ELF-1 (cell line): ENCODE results near the gene MICALL2.

Experiments used
- DNase-seq: peaks from one replicate; pipeline ENCODE4 v3.0.0-alpha.2; 2016; ENCODE audit warnings: low read depth, low spot score

Gene MICALL2

DNA sequence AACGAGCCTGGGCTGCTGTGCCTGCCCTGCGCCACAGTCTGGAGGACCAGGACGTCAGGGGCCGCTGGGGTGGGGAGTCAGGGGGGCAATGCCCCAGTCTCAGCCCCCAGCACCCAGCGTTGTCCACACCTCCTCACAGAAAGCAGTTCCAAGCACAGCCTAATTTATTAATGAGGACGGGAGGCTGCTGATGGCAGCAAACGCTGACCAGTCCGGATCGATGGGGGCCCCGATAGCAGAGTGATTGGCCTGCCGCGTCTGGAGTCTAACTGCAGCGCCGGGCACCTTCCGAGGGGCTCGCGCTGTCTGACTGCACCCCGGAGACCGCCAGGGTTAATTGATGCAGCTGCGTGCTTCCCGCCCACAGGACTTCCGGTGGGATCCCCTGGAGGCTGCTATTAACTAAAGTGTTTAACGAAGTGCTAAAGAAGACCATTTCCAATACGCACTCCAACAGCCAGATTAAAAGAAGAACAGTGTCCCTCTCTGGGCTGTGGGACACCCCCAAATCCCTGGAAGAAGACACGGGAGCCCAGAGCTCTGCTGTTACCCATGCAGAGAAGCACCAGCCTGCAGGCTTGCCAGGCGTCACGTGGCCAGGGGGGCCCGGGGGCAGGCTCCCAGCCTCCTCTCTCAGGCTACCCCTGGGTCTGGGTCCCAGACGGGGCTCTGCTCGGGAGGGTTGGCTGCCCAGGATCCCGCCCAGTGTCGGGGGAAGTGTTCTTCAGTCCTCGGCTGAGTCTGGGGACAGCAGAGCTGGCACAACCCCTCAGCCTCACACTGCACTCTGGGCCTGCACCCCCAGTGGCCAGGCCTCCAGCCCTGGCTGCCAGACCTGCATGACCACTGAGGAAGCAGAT is 63.8 kb downstream of the MICALL2 start:
- no peak for DNase-seq

DNA sequence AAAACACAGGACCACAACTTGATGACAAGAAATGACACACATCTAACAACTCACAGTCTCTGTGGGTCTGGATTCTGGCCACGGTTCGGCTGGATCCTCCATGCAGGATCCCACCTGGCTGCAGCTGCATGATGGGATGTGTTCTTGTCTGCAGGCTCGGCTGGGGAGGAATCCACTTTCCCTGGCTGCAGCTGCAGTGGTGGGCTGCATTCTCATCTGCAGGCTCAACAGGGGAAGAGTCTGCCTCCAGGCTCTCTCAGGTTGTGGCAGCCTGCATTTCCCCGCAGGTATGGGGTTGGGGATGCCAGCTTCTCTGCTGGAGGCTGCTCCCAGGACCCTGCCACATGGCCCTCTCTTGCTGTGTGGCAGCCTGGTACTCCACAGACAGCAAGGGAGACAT is 64.9 kb downstream of the MICALL2 start:
- DNase-seq, result no peak

DNA sequence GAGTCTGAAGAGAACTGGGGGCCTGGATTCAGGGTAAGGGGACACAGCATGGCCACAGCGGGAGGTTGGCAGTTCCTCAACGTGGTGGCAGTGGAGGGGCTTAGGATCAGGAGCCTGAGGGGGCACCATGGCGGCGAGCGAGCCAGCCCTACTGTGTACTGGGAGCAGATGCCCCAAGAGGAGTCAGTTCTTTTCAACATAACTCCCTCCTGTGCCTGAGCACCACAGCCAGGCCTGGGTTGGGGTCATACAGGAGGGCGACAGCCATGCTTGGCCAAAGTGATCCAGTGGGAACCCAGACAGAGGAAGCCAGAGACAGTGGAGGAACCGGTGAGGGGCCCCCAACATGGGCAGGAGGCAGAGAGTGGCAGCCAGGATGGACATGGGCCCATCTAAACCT is 65.8 kb downstream of the MICALL2 start:
- no peak for DNase-seq

DNA sequence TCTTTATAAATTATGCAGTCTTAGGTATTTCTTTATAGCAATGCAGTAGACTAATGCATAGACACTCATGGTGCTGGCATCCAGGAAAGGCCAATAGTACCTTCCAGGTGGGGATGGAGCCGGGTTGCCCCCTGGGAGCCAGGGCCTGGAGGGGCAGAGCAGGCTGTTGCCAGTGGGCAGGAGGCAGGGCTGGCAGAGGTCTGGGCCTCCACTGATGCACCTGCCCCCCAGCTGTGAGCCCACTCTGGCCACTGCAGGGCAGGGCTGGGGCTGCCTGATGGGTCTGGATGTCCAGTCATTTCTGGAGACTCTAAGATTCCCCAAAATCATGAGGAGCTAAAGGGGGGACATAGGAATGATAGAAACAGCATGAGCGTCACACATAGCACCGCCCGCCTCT is 66.7 kb downstream of the MICALL2 start:
- no peak for DNase-seq

DNA sequence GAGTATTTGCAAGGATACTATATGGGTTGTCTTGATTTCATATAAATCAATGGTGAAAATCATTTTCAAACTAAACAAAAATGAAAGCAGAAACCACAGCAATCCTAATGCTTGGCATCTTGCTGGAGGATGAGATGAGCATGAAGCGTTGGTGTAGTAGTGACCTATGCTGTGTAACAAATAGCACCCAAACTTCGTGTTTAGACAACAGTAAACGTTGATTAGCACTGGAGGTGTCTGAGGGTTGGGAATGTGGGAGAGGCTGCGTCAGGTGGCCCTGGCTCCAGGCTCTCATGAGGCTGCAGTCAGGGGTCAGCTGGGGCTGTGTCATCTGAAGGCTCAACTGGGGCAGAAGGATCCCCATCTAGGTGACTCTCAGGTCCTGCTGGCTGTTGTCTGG is 67.8 kb downstream of the MICALL2 start:
- DNase-seq, result no peak

DNA sequence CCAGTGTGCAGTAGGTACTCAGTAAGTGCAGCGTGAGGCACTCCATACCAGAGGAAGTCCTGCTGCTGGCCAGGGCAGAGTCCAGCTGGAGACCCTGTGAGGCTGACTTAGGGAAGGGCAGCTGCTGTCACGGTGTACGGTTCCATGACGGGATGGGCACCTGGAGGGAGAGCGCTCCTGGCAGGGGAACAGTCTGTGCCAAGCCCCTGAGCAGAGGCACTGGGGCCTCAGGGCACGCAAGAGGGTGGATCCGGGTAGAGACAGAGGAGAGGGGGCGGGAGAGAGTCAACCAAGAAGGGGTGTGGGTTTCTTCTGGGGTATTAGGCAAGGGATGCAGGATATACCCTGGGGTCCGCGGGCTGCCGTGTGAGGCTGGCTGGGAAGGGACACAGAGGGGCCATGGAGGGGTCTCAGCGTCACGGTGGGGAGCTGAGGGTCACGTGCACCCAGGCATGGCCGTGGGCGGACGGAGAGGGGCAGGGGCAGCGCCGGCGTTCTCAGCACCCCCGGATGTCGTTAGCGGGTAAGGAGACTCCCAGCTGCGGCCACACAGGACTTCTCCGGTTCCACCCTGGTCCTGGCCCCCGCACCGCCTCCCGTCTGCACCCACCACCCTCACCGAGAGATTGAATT is 70.5 kb downstream of the MICALL2 start:
- DNase-seq, result no peak

DNA sequence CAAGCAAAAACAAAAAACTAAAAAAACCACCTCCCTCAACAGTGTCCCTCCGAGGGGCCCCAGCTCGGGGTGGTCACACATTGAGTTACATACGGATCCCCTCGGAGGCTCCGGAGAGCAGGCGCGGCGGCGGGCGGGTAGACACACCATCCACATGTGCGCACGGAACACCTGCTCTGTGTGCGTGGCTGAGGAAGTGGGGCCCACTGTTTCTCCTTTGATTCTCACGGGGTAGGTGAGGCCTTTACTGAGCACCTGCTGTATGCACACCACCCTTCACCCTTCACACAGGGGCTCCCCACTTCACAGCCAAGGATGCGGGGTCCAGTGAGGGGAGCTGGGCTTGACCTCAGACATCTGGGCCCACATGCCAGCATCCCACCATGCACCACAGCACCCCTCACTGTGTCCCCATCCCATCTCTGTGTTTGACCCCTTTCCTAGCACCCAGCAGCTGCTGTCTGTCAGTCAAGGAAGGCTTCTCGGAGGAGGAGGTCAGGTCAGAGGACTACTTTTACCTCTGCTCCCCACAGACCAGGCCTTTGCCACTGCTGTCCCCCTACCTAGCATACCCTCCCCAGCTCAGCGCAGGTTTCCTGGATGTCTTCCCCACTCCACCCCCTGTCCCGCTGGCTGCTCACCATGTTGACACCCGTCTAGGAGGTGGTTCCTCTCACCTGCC is 71.1 kb downstream of the MICALL2 start:
- DNase-seq, result no peak

DNA sequence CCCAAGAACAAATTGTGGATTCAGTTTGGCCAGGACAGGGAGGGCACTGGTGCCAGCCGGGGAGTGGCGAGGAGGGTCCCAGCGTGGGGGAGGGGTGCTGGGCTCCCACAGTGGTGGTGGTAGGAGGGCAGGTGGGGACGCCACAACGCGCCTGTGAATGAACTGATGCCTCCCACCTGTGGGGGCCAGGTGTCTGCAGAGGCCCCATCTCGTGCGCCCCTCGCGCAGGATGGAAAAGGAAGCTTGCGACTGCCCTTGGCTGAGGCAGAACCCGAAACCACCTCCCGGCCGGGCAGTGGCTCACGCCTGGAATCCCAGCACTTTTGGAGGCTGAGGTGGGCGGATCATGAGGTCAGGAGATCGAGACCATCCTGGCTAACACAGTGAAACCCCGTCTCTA is 72.0 kb downstream of the MICALL2 start:
- DNase-seq, result no peak

DNA sequence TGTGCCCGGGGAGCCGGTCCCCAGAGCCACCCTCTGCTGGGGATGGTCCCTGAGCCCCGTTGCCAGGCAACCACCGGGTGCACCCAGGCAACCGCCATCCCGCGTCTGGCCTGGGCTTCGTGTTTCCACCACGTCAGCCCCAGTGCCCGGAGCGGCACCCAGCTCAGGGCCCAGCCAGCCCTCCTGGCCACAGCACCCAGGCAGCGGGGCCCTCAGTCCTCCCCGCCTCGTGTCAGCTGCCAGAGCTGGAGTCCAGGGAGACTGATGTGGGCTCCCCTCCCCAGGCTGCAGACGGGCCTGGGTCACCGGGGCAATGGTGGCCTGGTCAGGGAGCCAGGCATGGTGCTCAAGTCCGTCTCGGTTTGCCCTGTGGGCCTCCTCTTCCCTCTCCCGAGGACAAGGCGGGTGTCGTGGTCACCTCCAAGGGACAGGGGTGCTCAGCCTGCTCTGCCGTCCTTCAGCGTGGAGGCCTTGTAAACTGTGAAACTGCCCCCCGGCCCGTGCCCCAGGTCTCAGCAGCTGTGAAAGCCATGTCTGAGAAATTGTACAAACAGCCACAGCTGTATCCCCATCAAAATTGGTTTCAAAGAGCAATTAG is 72.5 kb downstream of the MICALL2 start:
- DNase-seq, result no peak

DNA sequence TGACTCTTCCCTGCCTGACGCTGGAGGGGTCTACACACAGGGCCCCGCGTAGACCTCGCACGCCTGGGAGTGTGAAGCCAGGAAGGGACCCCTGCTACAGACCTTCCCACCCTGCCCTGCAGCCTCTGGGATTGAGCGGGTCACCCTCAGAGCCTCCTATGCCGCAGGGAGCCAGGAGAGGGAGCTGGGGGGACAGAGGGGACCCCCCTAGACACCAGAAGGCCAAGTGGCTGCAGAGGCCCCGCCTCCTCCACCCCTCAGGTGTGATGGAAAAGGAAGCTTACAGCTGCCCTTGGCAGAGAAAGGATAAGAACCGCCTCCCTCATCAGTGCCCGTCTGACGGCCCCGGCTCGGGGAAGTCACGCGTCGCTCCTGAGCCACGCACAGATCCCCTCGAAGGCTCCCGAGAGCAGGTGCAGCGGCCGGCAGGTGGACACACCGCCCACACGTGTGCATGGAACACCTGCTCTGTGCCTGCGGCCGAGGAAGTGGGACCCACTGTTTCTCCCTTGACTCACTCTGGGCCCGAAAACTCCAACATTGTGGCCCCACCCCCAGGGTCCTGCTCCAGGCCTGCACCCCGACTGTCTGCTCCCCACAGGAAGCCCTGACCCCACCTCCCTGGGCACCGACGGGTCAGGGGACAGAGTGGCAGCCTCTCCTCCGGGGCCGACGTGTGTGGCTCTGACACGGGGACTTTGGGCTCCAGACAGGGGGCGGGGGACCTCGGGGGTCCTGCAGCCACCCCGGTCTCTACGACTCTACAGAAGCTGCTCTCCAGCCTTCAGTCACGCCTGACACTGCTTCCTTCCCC is 73.3 kb downstream of the MICALL2 start:
- DNase-seq, result no peak

DNA sequence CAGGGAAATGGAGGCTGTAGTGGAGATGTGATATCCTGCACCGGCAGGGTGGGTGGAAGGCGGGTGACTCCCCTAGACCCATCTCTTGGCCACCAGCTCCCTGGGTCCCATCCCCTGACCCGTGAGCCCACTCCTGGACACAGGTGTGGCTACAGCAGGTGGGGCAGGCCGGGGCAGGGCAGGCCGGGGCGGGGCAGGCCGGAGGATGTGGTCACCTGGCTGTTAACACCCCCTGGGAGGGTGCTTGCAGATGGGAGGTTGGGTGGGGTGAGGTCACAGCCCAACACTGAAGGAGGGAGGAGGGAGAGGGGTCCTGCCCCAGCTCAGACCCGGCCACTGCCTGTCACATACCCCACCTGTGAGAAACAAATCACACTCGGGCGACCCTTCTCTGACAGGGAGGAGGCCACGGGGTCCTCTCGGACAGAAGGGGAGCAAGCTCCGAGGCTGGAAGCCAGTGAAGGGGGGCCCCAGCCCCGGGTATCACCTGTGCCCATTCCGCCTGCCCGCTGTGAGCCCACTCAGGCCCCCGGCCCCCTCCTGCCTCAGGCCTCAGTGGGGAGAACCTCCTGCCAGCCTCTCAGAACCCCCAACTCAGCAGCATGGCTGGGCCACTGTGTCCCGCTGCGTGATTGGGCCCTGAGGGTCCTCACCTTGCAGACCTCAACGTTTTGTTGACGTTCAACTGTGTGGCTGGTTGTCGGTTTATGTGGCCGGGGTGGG is 74.0 kb downstream of the MICALL2 start:
- DNase-seq, result no peak
